Measurements from ENCODE around the gene MVK.

DNA sequence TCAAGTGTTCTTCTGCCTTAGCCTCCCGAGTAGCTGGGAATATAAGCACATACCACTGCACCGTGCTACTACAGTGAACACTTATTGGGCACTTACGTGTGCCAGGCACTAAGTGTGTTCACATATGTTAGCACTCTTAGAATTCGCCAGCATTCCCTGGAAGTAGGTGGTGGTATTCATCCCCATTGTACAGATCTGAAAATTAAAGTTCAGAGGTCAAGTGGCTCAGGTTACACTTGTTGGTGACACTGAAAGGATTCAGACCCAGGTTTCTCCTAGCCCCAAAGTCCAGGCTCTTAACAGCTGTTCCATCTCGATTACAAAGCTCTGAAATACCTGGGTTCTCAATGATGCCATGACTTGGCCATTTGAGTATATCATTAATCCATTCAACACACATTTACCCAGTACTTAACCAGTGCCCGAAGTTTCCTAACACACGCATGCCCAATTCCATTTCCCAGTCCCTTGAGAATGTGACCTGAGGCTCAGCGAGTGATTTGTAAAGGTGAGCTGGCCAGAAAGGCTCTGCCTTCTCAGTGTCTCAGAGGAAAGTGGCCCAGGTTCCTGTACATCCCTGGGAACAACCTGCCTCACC is 4.8 kb downstream of the MVK start:
- TF ChIP-seq TAF1 (IDR thresholded peaks at IDR 0.05; ENCODE audit: low read depth, low read length) (no peak), POLR2AphosphoS5 (IDR thresholded peaks at IDR 0.05; ENCODE audit: low read depth, low read length) (no peak), POLR2A (IDR thresholded peaks at IDR 0.05; ENCODE audit: low read depth, low read length) (no peak), SPI1 (IDR thresholded peaks at IDR 0.05; ENCODE audit: low read depth, low read length) (no peak)

All from GM12891 (cell line).